Activated naive CD8-positive, alpha-beta T cell treated with anti-CD3 and anti-CD28 coated beads for 36 hours (primary cell): ENCODE measurements around the gene POPDC2. TPM values are rescaled to one million over a fixed set of nuclear protein-coding genes. Genes with fewer than 3 reads are reported as not detected.
A peak's percentile ranks its signal among the peaks of the same experiment; 100 is the strongest.

Source experiments
- DNase-seq: peaks from one replicate; pipeline ENCODE4 v3.0.0; 2021
- H3K27ac Mint-ChIP-seq: one replicate; pipeline ENCODE4 v1.8.0; 2022; ENCODE audit warnings: mild to moderate bottlenecking, moderate library complexity, mixed read lengths
- H3K27me3 Mint-ChIP-seq: one replicate; pipeline ENCODE4 v1.8.0; 2022; ENCODE audit warnings: mild to moderate bottlenecking, mixed read lengths
- H3K36me3 Mint-ChIP-seq: one replicate; pipeline ENCODE4 v1.8.0; 2021; ENCODE audit warnings: mild to moderate bottlenecking, mixed read lengths
- H3K4me1 Mint-ChIP-seq: one replicate; pipeline ENCODE4 v1.8.0; 2021; ENCODE audit warnings: mixed read lengths
- H3K4me3 Mint-ChIP-seq: one replicate; pipeline ENCODE4 v1.8.0; 2022; ENCODE audit warnings: mild to moderate bottlenecking, moderate library complexity, mixed read lengths
- H3K9me3 Mint-ChIP-seq: one replicate; pipeline ENCODE4 v1.8.0; 2022; ENCODE audit warnings: mixed read lengths
- total RNA-seq, 2 experiments: library from RNA; stranded (reverse); gene quantifications; one replicate each; pipeline ENCODE4 v1.2.3, GENCODE V29; 2021

POPDC2 gene
- total RNA-seq, 2 experiments from 2014 or later: 1.6 to 2.0 TPM

GRCh38 chr3:119624002-119624720 is 36.2 kb downstream of the POPDC2 start:
- no peak overlapping the region for H3K27ac Mint-ChIP-seq
- no peaks in the 10 kb centered on the region for H3K9me3 Mint-ChIP-seq
- H3K4me3 Mint-ChIP-seq: no peak overlapping the region
- peaks cover 12% of the 10 kb centered on the region for H3K27me3 Mint-ChIP-seq
- DNase-seq: no peak
- no peaks in the 10 kb centered on the region for H3K36me3 Mint-ChIP-seq
- peaks cover 21% of the 10 kb centered on the region for H3K4me1 Mint-ChIP-seq

GRCh38 chr3:119620899-119621298 is 39.5 kb downstream of the POPDC2 start:
- Mint-ChIP-seq H3K36me3 (no peaks in the 10 kb centered on the region), H3K27me3 (peaks cover 8% of the 10 kb centered on the region), H3K4me3 (no peak overlapping the region), H3K9me3 (no peaks in the 10 kb centered on the region), H3K4me1 (no peaks in the 10 kb centered on the region), H3K27ac (no peak overlapping the region)
- no peak for DNase-seq

GRCh38 chr3:119619094-119619493 is 41.3 kb downstream of the POPDC2 start:
- no peak overlapping the region for H3K4me3 Mint-ChIP-seq
- H3K27ac Mint-ChIP-seq: no peak overlapping the region
- DNase-seq: no peak
- H3K4me1 Mint-ChIP-seq: no peaks in the 10 kb centered on the region
- no peaks in the 10 kb centered on the region for H3K36me3 Mint-ChIP-seq
- no peaks in the 10 kb centered on the region for H3K9me3 Mint-ChIP-seq
- H3K27me3 Mint-ChIP-seq: no peaks in the 10 kb centered on the region

GRCh38 chr3:119616056-119616455 is 44.3 kb downstream of the POPDC2 start:
- H3K9me3 Mint-ChIP-seq: no peaks in the 10 kb centered on the region
- DNase-seq: no peak
- H3K4me1 Mint-ChIP-seq: no peaks in the 10 kb centered on the region
- no peaks in the 10 kb centered on the region for H3K36me3 Mint-ChIP-seq
- H3K27ac Mint-ChIP-seq: no peak overlapping the region
- H3K4me3 Mint-ChIP-seq: no peak overlapping the region
- peaks cover 5% of the 10 kb centered on the region for H3K27me3 Mint-ChIP-seq

GRCh38 chr3:119613872-119614271 is 46.5 kb downstream of the POPDC2 start:
- H3K4me3 Mint-ChIP-seq: no peak overlapping the region
- H3K27me3 Mint-ChIP-seq: peaks cover 16% of the 10 kb centered on the region
- H3K36me3 Mint-ChIP-seq: no peaks in the 10 kb centered on the region
- no peaks in the 10 kb centered on the region for H3K4me1 Mint-ChIP-seq
- DNase-seq: no peak
- no peaks in the 10 kb centered on the region for H3K9me3 Mint-ChIP-seq
- H3K27ac Mint-ChIP-seq: no peak overlapping the region

GRCh38 chr3:119613201-119613600 is 47.2 kb downstream of the POPDC2 start:
- Mint-ChIP-seq H3K27ac (no peak overlapping the region), H3K36me3 (no peaks in the 10 kb centered on the region), H3K9me3 (no peaks in the 10 kb centered on the region), H3K4me3 (no peak overlapping the region), H3K4me1 (no peaks in the 10 kb centered on the region), H3K27me3 (peaks cover 20% of the 10 kb centered on the region)
- DNase-seq: no peak

- no peak overlapping the region for H3K27ac Mint-ChIP-seq
- H3K9me3 Mint-ChIP-seq: no peaks in the 10 kb centered on the region
- H3K4me3 Mint-ChIP-seq: no peak overlapping the region
- peaks cover 20% of the 10 kb centered on the region for H3K27me3 Mint-ChIP-seq
- no peaks in the 10 kb centered on the region for H3K36me3 Mint-ChIP-seq
- no peaks in the 10 kb centered on the region for H3K4me1 Mint-ChIP-seq
- DNase-seq: no peak
Measured at GRCh38 chr3:119611664-119612063, 48.7 kb downstream of the POPDC2 start.

- Mint-ChIP-seq H3K9me3 (no peaks in the 10 kb centered on the region), H3K4me1 (peaks cover 4% of the 10 kb centered on the region), H3K4me3 (no peak overlapping the region), H3K36me3 (no peaks in the 10 kb centered on the region), H3K27me3 (peaks cover 21% of the 10 kb centered on the region), H3K27ac (no peak overlapping the region)
- no peak for DNase-seq
Measured at GRCh38 chr3:119609301-119609700, 51.1 kb downstream of the POPDC2 start.

GRCh38 chr3:119608405-119609000 is 51.9 kb downstream of the POPDC2 start:
- Mint-ChIP-seq H3K4me3 (no peak overlapping the region), H3K9me3 (no peaks in the 10 kb centered on the region), H3K27ac (no peak overlapping the region), H3K27me3 (peaks cover 23% of the 10 kb centered on the region), H3K36me3 (no peaks in the 10 kb centered on the region), H3K4me1 (peaks cover 4% of the 10 kb centered on the region)
- DNase-seq: no peak

- no peak for DNase-seq
- Mint-ChIP-seq H3K36me3 (no peaks in the 10 kb centered on the region), H3K27ac (no peak overlapping the region), H3K9me3 (no peaks in the 10 kb centered on the region), H3K4me1 (peaks cover 17% of the 10 kb centered on the region), H3K4me3 (no peak overlapping the region), H3K27me3 (peaks cover 14% of the 10 kb centered on the region)
Measured at GRCh38 chr3:119604878-119605277, 55.5 kb downstream of the POPDC2 start.

- peaks cover 24% of the 10 kb centered on the region for H3K4me1 Mint-ChIP-seq
- no peak overlapping the region for H3K27ac Mint-ChIP-seq
- no peak overlapping the region for H3K4me3 Mint-ChIP-seq
- H3K36me3 Mint-ChIP-seq: no peaks in the 10 kb centered on the region
- peaks cover 3% of the 10 kb centered on the region for H3K27me3 Mint-ChIP-seq
- H3K9me3 Mint-ChIP-seq: no peaks in the 10 kb centered on the region
- DNase-seq: no peak
Measured at GRCh38 chr3:119602676-119603075, 57.7 kb downstream of the POPDC2 start.

- Mint-ChIP-seq H3K4me3 (no peak overlapping the region), H3K36me3 (no peaks in the 10 kb centered on the region), H3K27me3 (peaks cover 3% of the 10 kb centered on the region), H3K4me1 (peaks cover 28% of the 10 kb centered on the region), H3K27ac (no peak overlapping the region), H3K9me3 (no peaks in the 10 kb centered on the region)
- DNase-seq: peak; percentile 18
Measured at GRCh38 chr3:119601154-119601553, 59.2 kb downstream of the POPDC2 start.

- no peaks in the 10 kb centered on the region for H3K36me3 Mint-ChIP-seq
- DNase-seq: peak; percentile 32
- no peak overlapping the region for H3K4me3 Mint-ChIP-seq
- no peaks in the 10 kb centered on the region for H3K9me3 Mint-ChIP-seq
- peaks cover 3% of the 10 kb centered on the region for H3K27me3 Mint-ChIP-seq
- peaks cover 29% of the 10 kb centered on the region for H3K4me1 Mint-ChIP-seq
- H3K27ac Mint-ChIP-seq: no peak overlapping the region
Measured at GRCh38 chr3:119600732-119601131, 59.7 kb downstream of the POPDC2 start.

- no peaks in the 10 kb centered on the region for H3K36me3 Mint-ChIP-seq
- no peak overlapping the region for H3K27ac Mint-ChIP-seq
- H3K4me3 Mint-ChIP-seq: no peak overlapping the region
- peaks cover 3% of the 10 kb centered on the region for H3K27me3 Mint-ChIP-seq
- no peak for DNase-seq
- peaks cover 24% of the 10 kb centered on the region for H3K4me1 Mint-ChIP-seq
- no peaks in the 10 kb centered on the region for H3K9me3 Mint-ChIP-seq
Measured at GRCh38 chr3:119599558-119600174, 60.7 kb downstream of the POPDC2 start.

- H3K4me1 Mint-ChIP-seq: peaks cover 24% of the 10 kb centered on the region
- DNase-seq: no peak
- no peaks in the 10 kb centered on the region for H3K9me3 Mint-ChIP-seq
- no peak overlapping the region for H3K4me3 Mint-ChIP-seq
- H3K27me3 Mint-ChIP-seq: peaks cover 5% of the 10 kb centered on the region
- H3K27ac Mint-ChIP-seq: no peak overlapping the region
- H3K36me3 Mint-ChIP-seq: no peaks in the 10 kb centered on the region
Measured at GRCh38 chr3:119598410-119599098, 61.8 kb downstream of the POPDC2 start.
